Fibroblast of lung (primary cell): ENCODE results near the gene QPCT. TPM values are rescaled to one million over a fixed set of nuclear protein-coding genes. Genes with fewer than 3 reads are reported as not detected.

ENCODE experiments used
- DNase-seq, 2 donors: peaks; one replicate each; pipeline versions ENCODE4 v3.0.0 to v3.0.0-alpha.2; 2010; ENCODE audit warnings: low read depth in 2 of 2
- H2AFZ ChIP-seq: 2 replicates; pipeline ENCODE4 v1.5.1; 2012; ENCODE audit warnings: low read length, control low read depth, inconsistent platforms
- H3K27ac ChIP-seq: 2 replicates; pipeline ENCODE4 v1.5.1; 2011; ENCODE audit warnings: low read length, control low read depth; ENCODE audit not compliant: insufficient read depth
- H3K27me3 ChIP-seq: 2 replicates; pipeline ENCODE4 v1.5.1; 2011; ENCODE audit warnings: mild to moderate bottlenecking, low read length; ENCODE audit not compliant: control insufficient read depth, insufficient read depth
- H3K36me3 ChIP-seq: 2 replicates; pipeline ENCODE4 v1.5.1; 2011; ENCODE audit warnings: low read length; ENCODE audit not compliant: control insufficient read depth, insufficient read depth
- H3K4me1 ChIP-seq: 2 replicates; pipeline ENCODE4 v1.5.1; 2011; ENCODE audit warnings: low read length; ENCODE audit not compliant: control insufficient read depth, insufficient read depth; ENCODE audit errors: extremely low read depth
- H3K4me2 ChIP-seq: 2 replicates; pipeline ENCODE4 v1.5.1; 2011; ENCODE audit warnings: low read length, control low read depth; ENCODE audit not compliant: insufficient read depth; ENCODE audit errors: extremely low read depth
- H3K4me3 ChIP-seq, 4 experiments: fragments of 200-600 bp in 1 of 4; sonication (generic) in 1 of 4; replicated peaks in 1 of 4; 2 replicates each; pipeline ENCODE4 v1.5.1; 2011 to 2016; ENCODE audit warnings: low read length in 4 of 4, low read depth in 3 of 4, mild to moderate bottlenecking in 3 of 4, control low read depth in 2 of 4, inconsistent platforms in 1 of 4, mixed read lengths in 1 of 4; ENCODE audit not compliant: insufficient read depth in 1 of 4; ENCODE audit errors: control extremely low read depth in 1 of 4
- H3K79me2 ChIP-seq: 2 replicates; pipeline ENCODE4 v1.5.1; 2012; ENCODE audit warnings: mild to moderate bottlenecking, low read length, inconsistent platforms; ENCODE audit not compliant: control insufficient read depth, insufficient read depth
- H3K9ac ChIP-seq: 2 replicates; pipeline ENCODE4 v1.5.1; 2011; ENCODE audit warnings: mild to moderate bottlenecking, low read length, control low read depth; ENCODE audit not compliant: insufficient read depth
- H3K9me3 ChIP-seq: 2 replicates; pipeline ENCODE4 v1.5.1; 2012; ENCODE audit warnings: low read depth, low read length; ENCODE audit not compliant: control insufficient read depth, insufficient read depth
- H4K20me1 ChIP-seq: 2 replicates; pipeline ENCODE4 v1.5.1; 2011; ENCODE audit warnings: low read length; ENCODE audit not compliant: control insufficient read depth, insufficient read depth; ENCODE audit errors: extremely low read depth
- CTCF ChIP-seq, 2 donors: IDR thresholded peaks in 1 of 2; conservative IDR thresholded peaks in 1 of 2; 1 replicate in 1 of 2; 2 replicates in 1 of 2; pipeline ENCODE4 v1.5.1; 2011 to 2012; ENCODE audit warnings: low read length in 2 of 2, control low read depth in 1 of 2, inconsistent platforms in 1 of 2, low read depth in 1 of 2, mild to moderate bottlenecking in 1 of 2
- EZH2 ChIP-seq: IDR thresholded peaks from 2 replicates; pipeline ENCODE4 v1.5.1; 2012; ENCODE audit warnings: low read length, control low read depth, mild to moderate bottlenecking; ENCODE audit errors: missing control alignments
- polyA plus RNA-seq, 2 donors: library from polyadenylated mRNA; depleted of rRNA in 1 of 2; stranded (reverse) in 1 of 2; unstranded in 1 of 2; fragments of >200 nt; gene quantifications; 2 replicates each; pipeline ENCODE4 v1.2.1, GENCODE V29; 2011 to 2012; ENCODE audit warnings: missing spikeins in 1 of 2
- total RNA-seq: library from RNA; depleted of rRNA; stranded (reverse); fragments of >200 nt; gene quantifications from 2 replicates; pipeline ENCODE4 v1.2.1, GENCODE V29; 2014

Gene QPCT
- total and polyA plus RNA-seq, 2 donors (not counting 1 experiment from before 2014, with no cell fraction given) = 6.1 to 8.4 TPM

GRCh38 chr2:37335604-37336003, 8.8 kb upstream of the QPCT start:
- H3K4me2 ChIP-seq = no peak overlapping the region
- no peaks in the 10 kb centered on the region for H3K36me3 ChIP-seq
- H3K4me1 ChIP-seq = no peaks in the 10 kb centered on the region
- DNase-seq = no peak
- no peaks in the 10 kb centered on the region for H3K9me3 ChIP-seq
- no peak overlapping the region for H3K9ac ChIP-seq
- H3K27me3 ChIP-seq = no peaks in the 10 kb centered on the region
- H2AFZ ChIP-seq = no peak overlapping the region
- H3K4me3 ChIP-seq = no peak overlapping the region
- H3K79me2 ChIP-seq = no peaks in the 10 kb centered on the region
- no peak overlapping the region for H3K27ac ChIP-seq
- TF ChIP-seq CTCF (conservative IDR thresholded peaks at IDR 0.05 in 1 of 2, IDR thresholded peaks at IDR 0.05 in 1 of 2; ENCODE audit: low read depth in 1 of 2, low read length in 2 of 2) (no peak), EZH2 (no peak)
- H4K20me1 ChIP-seq = no peaks in the 10 kb centered on the region

- H2AFZ ChIP-seq = no peak overlapping the region
- no peaks in the 10 kb centered on the region for H3K36me3 ChIP-seq
- H3K27ac ChIP-seq = no peak overlapping the region
- H3K79me2 ChIP-seq = no peaks in the 10 kb centered on the region
- no peaks in the 10 kb centered on the region for H4K20me1 ChIP-seq
- H3K4me2 ChIP-seq = no peak overlapping the region
- H3K4me1 ChIP-seq = no peaks in the 10 kb centered on the region
- TF ChIP-seq EZH2 = no peak
- TF ChIP-seq CTCF (conservative IDR thresholded peaks at IDR 0.05 in 1 of 2, IDR thresholded peaks at IDR 0.05 in 1 of 2; ENCODE audit: low read depth in 1 of 2, low read length in 2 of 2) = no peak
- no peak overlapping the region for H3K4me3 ChIP-seq
- no peak overlapping the region for H3K9ac ChIP-seq
- DNase-seq = peak in 1 of 2 donors; percentile 29
- H3K9me3 ChIP-seq = no peaks in the 10 kb centered on the region
- no peaks in the 10 kb centered on the region for H3K27me3 ChIP-seq
Measured at GRCh38 chr2:37337620-37338280, 6.7 kb upstream of the QPCT start.

DNA sequence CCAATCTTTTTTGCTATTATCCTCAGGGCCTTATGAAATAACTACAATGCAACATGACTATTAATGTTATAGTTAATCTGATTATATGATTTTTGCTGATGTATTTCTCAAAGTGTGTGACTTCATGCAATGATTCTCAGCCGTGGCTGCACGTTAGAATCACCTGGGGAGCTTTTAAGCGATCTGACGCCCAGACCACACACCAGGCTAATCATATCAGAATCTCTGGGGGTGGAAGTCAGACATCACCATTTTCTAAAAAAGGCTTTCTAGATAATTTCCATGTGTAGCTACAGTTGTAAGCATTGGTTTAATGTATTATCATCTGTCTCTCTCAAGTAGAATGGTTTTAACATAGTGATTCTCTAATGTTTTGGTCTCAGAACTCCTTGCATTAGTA, 5.5 kb upstream of the QPCT start:
- H3K4me3 ChIP-seq = no peak overlapping the region
- H3K79me2 ChIP-seq = no peaks in the 10 kb centered on the region
- no peak overlapping the region for H2AFZ ChIP-seq
- no peak overlapping the region for H3K4me2 ChIP-seq
- H4K20me1 ChIP-seq = no peaks in the 10 kb centered on the region
- no peak overlapping the region for H3K27ac ChIP-seq
- no peaks in the 10 kb centered on the region for H3K4me1 ChIP-seq
- no peaks in the 10 kb centered on the region for H3K9me3 ChIP-seq
- no peaks in the 10 kb centered on the region for H3K36me3 ChIP-seq
- TF ChIP-seq CTCF (conservative IDR thresholded peaks at IDR 0.05 in 1 of 2, IDR thresholded peaks at IDR 0.05 in 1 of 2; ENCODE audit: low read depth in 1 of 2, low read length in 2 of 2) = no peak
- no peak for TF ChIP-seq EZH2
- DNase-seq = no peak
- H3K9ac ChIP-seq = no peak overlapping the region
- H3K27me3 ChIP-seq = no peaks in the 10 kb centered on the region
